HUES48 (cell line): ENCODE measurements around the gene FZD4.

Experiments
- H3K27ac ChIP-seq: one replicate; pipeline ENCODE4 v1.7.0; 2013; ENCODE audit warnings: low read depth, low read length, inconsistent platforms
- H3K27me3 ChIP-seq: 2 replicates; pipeline ENCODE4 v1.6.1; 2013; ENCODE audit warnings: mild to moderate bottlenecking, low read length; ENCODE audit not compliant: control insufficient read depth, insufficient read depth
- H3K36me3 ChIP-seq: 2 replicates; pipeline ENCODE4 v1.6.1; 2013; ENCODE audit warnings: low read length; ENCODE audit not compliant: control insufficient read depth, insufficient read depth
- H3K4me1 ChIP-seq: 2 replicates; pipeline ENCODE4 v1.6.1; 2013; ENCODE audit warnings: mild to moderate bottlenecking, low read length; ENCODE audit not compliant: control insufficient read depth, insufficient read depth
- H3K4me3 ChIP-seq: 2 replicates; pipeline ENCODE4 v1.5.1; 2013; ENCODE audit warnings: mild to moderate bottlenecking, low read depth, low read length
- H3K9ac ChIP-seq: 2 replicates; pipeline ENCODE4 v1.6.1; 2013; ENCODE audit warnings: mild to moderate bottlenecking, low read depth, low read length, moderate library complexity
- H3K9me3 ChIP-seq: 2 replicates; pipeline ENCODE4 v1.6.1; 2013; ENCODE audit warnings: low read length; ENCODE audit not compliant: control insufficient read depth, insufficient read depth

The FZD4 gene

DNA sequence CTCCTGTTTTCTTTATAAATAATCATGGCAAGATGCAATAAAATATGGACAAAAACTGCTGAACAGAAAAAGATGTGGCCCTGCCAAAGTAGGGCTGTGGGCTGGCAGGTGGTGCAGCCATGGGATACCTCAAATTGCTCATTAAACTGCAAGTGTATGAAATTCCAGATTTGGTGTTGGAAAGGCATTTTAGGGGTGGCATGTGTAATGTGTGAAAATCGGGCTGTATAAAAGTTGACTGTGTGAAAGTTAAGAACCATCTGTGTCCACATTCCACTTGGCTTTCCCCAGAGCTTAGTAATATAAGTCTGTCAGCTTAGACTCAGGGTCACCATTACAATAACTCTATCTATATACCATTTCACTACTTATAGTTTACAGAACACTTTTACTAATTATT is 34.8 kb upstream of the FZD4 start:
- no peaks in the 10 kb centered on the region for H3K27me3 ChIP-seq
- peaks cover 16% of the 10 kb centered on the region for H3K4me1 ChIP-seq
- no peak overlapping the region for H3K4me3 ChIP-seq
- no peak overlapping the region for H3K9ac ChIP-seq
- H3K36me3 ChIP-seq = no peaks in the 10 kb centered on the region
- H3K27ac ChIP-seq = no peak overlapping the region
- no peaks in the 10 kb centered on the region for H3K9me3 ChIP-seq

DNA sequence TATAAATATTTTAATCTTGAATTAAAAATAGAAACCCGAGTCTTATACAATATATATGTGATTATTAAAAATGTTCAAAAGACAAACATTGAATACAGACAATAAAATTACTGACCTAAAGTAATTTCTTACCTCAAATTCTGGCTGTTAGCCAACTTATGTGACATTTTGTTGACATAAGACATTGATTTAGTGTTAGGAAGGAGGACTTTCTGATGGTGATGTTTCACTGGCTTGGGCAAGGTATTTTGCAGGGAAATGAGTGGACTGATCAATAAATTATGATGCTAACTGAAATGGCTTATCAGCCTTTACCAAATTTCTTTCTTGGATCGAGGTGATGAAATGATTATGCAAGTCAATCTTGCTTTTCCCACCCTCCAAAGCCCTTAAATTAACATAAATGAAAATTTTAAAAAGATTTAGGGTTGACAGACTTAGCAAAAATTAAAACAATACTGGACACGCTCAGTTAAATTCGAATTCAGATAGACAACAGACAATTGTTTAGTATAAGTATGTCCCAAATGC is 33.2 kb upstream of the FZD4 start:
- Histone ChIP-seq H3K9me3 (no peaks in the 10 kb centered on the region), H3K36me3 (no peaks in the 10 kb centered on the region), H3K27me3 (no peaks in the 10 kb centered on the region), H3K4me3 (no peak overlapping the region), H3K4me1 (peaks cover 16% of the 10 kb centered on the region), H3K27ac (no peak overlapping the region), H3K9ac (no peak overlapping the region)

- Histone ChIP-seq H3K4me1 (peaks cover 16% of the 10 kb centered on the region), H3K9ac (no peak overlapping the region), H3K9me3 (no peaks in the 10 kb centered on the region), H3K27me3 (no peaks in the 10 kb centered on the region), H3K4me3 (no peak overlapping the region), H3K27ac (no peak overlapping the region), H3K36me3 (no peaks in the 10 kb centered on the region)
Measured at GRCh38 chr11:86987679-86988078, 32.5 kb upstream of the FZD4 start.

DNA sequence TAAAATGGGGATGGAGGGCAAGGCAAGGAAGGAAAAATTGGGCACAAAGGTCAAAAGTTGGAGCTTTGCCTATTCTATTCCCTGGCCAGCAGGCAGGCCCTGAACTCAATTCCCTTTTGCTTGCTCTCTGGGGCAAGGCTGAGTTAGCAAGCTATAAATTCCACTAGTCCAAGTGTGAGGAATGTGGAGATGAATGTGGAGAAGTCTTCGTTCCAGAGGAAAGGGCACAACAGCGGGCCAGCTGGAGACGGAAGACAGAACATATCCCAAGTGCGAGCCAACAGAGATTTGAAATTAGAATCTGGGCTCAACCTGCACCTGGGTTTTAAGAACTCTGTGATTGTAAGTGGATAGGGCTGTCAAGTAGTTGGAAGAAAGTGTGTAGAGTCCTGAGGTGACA is 29.5 kb upstream of the FZD4 start:
- Histone ChIP-seq H3K27ac (no peak overlapping the region), H3K27me3 (no peaks in the 10 kb centered on the region), H3K4me3 (no peak overlapping the region), H3K9ac (no peak overlapping the region), H3K9me3 (no peaks in the 10 kb centered on the region), H3K4me1 (no peaks in the 10 kb centered on the region), H3K36me3 (no peaks in the 10 kb centered on the region)

DNA sequence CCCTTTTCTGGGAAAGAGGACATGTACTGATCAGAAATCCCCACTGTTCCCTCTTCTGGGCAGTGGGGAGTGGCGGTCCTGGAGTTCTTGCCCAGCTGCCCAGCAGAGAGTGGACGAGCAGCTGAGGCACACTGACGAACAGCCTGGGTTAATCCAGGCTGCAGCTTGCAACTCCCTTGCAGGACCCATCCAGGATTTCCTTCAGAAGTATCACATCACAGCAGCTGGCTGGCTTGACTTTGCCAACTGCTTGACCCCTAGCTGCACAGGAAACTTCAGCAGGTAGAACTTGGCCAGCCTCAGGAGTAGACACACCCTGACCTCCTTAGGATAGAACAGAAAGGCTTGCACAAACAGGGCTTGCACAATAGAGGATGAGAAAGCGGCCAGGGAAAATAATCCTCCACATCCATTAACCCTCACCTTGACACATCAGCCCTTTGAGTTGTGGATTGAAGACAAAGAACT is 27.9 kb upstream of the FZD4 start:
- Histone ChIP-seq H3K27me3 (no peaks in the 10 kb centered on the region), H3K27ac (no peak overlapping the region), H3K9me3 (no peaks in the 10 kb centered on the region), H3K36me3 (no peaks in the 10 kb centered on the region), H3K4me1 (no peaks in the 10 kb centered on the region), H3K9ac (no peak overlapping the region), H3K4me3 (no peak overlapping the region)

DNA sequence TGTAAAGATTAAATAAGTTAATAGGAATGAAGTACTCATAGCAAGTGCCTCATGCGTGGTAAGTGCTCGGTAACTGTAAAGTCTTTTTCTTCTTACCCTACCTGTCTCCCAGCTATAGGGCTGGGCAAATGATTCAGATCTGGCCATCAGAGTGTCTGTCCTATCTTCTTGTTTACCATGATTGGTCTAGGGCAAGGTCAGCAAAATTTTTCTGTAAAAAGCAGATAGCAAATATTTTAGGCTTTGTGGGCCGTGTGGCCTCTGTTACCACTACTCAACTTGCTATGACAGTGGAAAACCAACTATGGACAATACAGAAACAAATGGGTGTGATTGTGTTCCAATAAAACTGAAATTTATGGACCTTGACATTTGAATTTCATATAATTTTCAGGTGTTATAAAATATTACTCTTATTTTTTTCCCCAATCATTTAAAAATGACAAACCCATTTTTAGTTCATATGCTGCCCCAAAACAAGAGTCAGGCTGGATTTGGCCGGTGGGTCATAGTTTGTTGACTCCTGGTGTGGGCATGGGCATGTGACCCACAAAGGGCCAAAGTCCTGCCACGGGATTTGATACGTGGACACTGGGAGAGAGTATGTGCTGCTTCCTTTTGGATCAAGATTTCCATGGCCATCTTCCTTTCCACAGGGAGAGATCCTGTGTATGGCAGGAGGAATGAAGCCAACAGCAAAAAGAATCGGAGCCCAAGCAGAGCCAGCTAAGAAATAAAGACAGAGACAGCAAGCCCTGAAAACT is 26.8 kb upstream of the FZD4 start:
- no peak overlapping the region for H3K27ac ChIP-seq
- no peaks in the 10 kb centered on the region for H3K27me3 ChIP-seq
- H3K36me3 ChIP-seq = no peaks in the 10 kb centered on the region
- H3K9ac ChIP-seq = no peak overlapping the region
- H3K4me3 ChIP-seq = no peak overlapping the region
- no peaks in the 10 kb centered on the region for H3K9me3 ChIP-seq
- H3K4me1 ChIP-seq = no peaks in the 10 kb centered on the region

DNA sequence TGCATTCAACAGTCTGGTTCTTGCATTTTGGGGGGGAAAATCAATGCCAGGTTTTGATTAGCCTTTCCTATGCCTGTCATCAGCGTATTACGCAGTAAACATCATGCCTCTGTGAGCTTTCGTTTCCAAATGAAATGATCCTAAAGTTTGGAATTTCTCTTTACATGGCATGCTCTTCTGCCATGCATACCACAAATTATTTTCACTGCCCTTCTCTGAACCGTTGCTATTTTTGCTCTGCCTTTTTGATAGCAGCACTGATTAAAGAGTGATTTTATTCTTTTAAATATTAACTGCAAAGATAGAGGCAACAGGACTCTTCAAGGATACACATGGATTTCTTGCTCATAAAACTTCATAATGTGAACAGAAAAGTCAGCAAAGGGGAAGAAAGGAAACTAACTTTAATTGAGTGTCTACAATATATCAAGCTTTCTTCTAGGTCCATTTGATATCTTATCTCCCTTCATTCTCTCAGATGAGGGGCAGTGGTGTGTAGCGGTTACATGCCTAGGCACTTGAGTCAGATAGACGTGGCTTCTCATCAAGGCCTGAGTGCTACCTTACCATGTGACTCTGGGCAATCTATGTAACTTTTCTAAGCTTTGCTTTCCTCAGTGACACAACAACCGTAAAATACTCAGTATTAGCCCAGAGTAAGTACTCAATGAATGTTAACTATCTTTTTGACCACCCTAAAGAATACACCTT is 25.0 kb upstream of the FZD4 start:
- no peak overlapping the region for H3K4me3 ChIP-seq
- H3K4me1 ChIP-seq = no peaks in the 10 kb centered on the region
- H3K27me3 ChIP-seq = no peaks in the 10 kb centered on the region
- H3K9ac ChIP-seq = no peak overlapping the region
- no peaks in the 10 kb centered on the region for H3K36me3 ChIP-seq
- H3K27ac ChIP-seq = no peak overlapping the region
- H3K9me3 ChIP-seq = no peaks in the 10 kb centered on the region

GRCh38 chr11:86978756-86979608 is 23.8 kb upstream of the FZD4 start:
- Histone ChIP-seq H3K27me3 (no peaks in the 10 kb centered on the region), H3K9me3 (no peaks in the 10 kb centered on the region), H3K9ac (no peak overlapping the region), H3K4me1 (no peaks in the 10 kb centered on the region), H3K27ac (no peak overlapping the region), H3K36me3 (no peaks in the 10 kb centered on the region), H3K4me3 (no peak overlapping the region)

DNA sequence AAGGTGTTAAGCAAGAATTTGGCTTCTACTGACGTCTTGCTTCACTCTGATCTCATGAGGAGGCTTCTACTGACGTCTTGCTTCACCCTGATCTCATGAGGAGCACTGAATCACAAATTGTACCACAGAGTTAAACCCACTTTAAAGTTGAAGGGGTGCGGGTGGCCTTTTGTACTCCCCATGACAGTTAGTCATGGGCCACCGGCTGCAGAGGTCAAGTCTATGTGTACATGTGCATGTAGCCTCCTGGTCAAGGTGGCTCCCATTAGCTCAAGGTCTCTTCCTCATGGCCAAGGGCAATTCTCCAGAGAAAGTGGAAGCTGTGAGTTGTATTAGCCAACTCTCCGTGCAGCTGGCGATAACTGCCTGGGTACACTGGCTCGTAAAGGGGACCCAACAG is 23.1 kb upstream of the FZD4 start:
- Histone ChIP-seq H3K4me1 (no peaks in the 10 kb centered on the region), H3K27ac (no peak overlapping the region), H3K9me3 (no peaks in the 10 kb centered on the region), H3K4me3 (no peak overlapping the region), H3K9ac (no peak overlapping the region), H3K27me3 (no peaks in the 10 kb centered on the region), H3K36me3 (no peaks in the 10 kb centered on the region)

DNA sequence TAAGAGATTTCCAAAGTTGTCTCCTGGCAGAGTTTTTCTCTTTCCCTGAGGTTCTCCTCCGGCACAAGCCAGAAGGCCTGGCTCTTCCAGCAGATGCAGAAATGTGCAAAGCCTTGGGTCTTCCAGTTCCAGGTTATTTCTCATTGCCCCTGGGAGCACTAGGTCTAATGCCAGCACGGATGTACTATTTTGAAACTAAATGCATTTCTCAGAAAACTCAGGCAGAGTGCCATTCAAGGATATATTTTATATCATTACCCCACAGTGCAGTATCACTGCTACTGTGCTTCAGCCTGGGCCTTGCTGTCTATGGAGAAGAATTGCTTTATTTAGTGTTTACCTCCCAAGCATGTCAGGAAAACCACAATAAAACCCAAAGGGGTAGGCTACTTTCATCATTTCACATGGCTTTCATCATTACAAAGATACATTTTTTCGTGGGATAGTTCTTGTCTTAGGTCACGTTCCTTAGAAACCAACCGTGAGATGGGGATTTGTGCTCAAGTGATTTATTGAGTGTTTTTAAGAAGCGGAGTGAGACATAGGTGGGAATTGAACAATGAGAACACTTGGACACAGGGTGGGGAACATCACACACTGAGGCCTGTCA is 22.4 kb upstream of the FZD4 start:
- no peaks in the 10 kb centered on the region for H3K9me3 ChIP-seq
- H3K4me1 ChIP-seq = no peaks in the 10 kb centered on the region
- H3K27ac ChIP-seq = no peak overlapping the region
- no peak overlapping the region for H3K4me3 ChIP-seq
- no peaks in the 10 kb centered on the region for H3K27me3 ChIP-seq
- no peak overlapping the region for H3K9ac ChIP-seq
- no peaks in the 10 kb centered on the region for H3K36me3 ChIP-seq
